GM12891 (cell line): ENCODE results near the gene MACC1.
A peak's percentile ranks its signal among the peaks of the same experiment; 100 is the strongest.
"Not testable (repeated sequence)": the region's sequence is repeated elsewhere in the genome, so short reads cannot be mapped to it uniquely, and the experiment has no call there.

Experiments
- DNase-seq: peaks from one replicate; pipeline ENCODE4 v3.0.0; 2011; ENCODE audit warnings: low spot score; ENCODE audit not compliant: insufficient read length
- FAIRE-seq: peaks from 2 replicates; lab custom pipeline; 2011; peaks lifted over from hg19 to GRCh38; lab: Jason Lieb, UNC
- PAX5 ChIP-seq: IDR thresholded peaks from 2 replicates; pipeline ENCODE4 v1.6.1; 2011; ENCODE audit warnings: low read length, moderate library complexity, mild to moderate bottlenecking; ENCODE audit not compliant: insufficient read depth, severe bottlenecking
- POLR2A ChIP-seq: IDR thresholded peaks from 2 replicates; pipeline ENCODE4 v1.6.1; 2011; ENCODE audit warnings: low read depth, low read length, control low read depth
- POLR2AphosphoS5 ChIP-seq: IDR thresholded peaks from 2 replicates; pipeline ENCODE4 v1.6.1; 2011; ENCODE audit warnings: low read depth, low read length, control low read depth
- POU2F2 ChIP-seq: IDR thresholded peaks from 2 replicates; pipeline ENCODE4 v1.6.1; 2011; ENCODE audit warnings: low read depth, mild to moderate bottlenecking, control low read depth, low read length, moderate library complexity
- SPI1 ChIP-seq: IDR thresholded peaks from 2 replicates; pipeline ENCODE4 v1.6.1; 2011; ENCODE audit warnings: low read depth, low read length, control low read depth
- TAF1 ChIP-seq: IDR thresholded peaks from 2 replicates; pipeline ENCODE4 v1.6.1; 2011; ENCODE audit warnings: low read depth, low read length, control low read depth

Gene MACC1

GRCh38 chr7:20121404-20121803 is 95.8 kb downstream of the MACC1 start:
- no peak for FAIRE-seq
- no peak for DNase-seq
- TF ChIP-seq POLR2AphosphoS5 (no peak), POLR2A (no peak), TAF1 (no peak)

GRCh38 chr7:20120611-20121168 is 96.5 kb downstream of the MACC1 start:
- DNase-seq, FAIRE-seq: not testable (repeated sequence)

- no peak for FAIRE-seq
- no peak for TF ChIP-seq POU2F2
- TF ChIP-seq POLR2A: no peak
- TF ChIP-seq TAF1: no peak
- no peak for TF ChIP-seq SPI1
- TF ChIP-seq PAX5: no peak
- TF ChIP-seq POLR2AphosphoS5: no peak
- DNase-seq: no peak
These were observed 100.3 kb downstream of the MACC1 start for GRCh38 chr7:20116869-20117268.

DNA sequence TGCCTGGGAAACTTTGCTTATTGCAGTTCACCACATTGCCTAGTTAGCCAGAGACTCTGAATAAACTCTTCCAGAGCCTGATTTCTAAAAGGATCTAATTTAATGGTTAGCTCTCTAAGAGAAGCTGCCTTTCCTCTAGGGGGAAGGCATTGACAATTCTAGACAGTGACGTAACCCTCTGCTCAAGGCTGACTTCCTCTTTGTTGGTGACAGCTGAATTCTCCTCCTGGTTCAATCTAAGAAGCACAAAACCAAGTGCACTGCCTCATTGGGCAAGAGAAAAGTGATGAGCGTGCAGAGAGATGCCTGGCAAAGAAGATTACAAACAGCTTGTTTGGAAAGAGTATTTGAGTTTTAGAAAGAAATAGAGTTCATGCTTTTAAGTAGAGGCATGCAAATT is 102.7 kb downstream of the MACC1 start:
- DNase-seq (peak; percentile 8), FAIRE-seq (peak; percentile 86)
- TF ChIP-seq SPI1 (peak; percentile 96), POU2F2 (no peak), TAF1 (no peak)

GRCh38 chr7:20113427-20114027 is 103.7 kb downstream of the MACC1 start:
- FAIRE-seq (peak; percentile 57), DNase-seq (no peak)
- no peak for TF ChIP-seq POLR2AphosphoS5
- peak; percentile 98 for TF ChIP-seq SPI1
- no peak for TF ChIP-seq PAX5

GRCh38 chr7:20112696-20113095 is 104.5 kb downstream of the MACC1 start:
- FAIRE-seq: no peak
- no peak for DNase-seq
- TF ChIP-seq POLR2AphosphoS5 (no peak), TAF1 (no peak), PAX5 (no peak), SPI1 (no peak), POU2F2 (no peak), POLR2A (no peak)

DNA sequence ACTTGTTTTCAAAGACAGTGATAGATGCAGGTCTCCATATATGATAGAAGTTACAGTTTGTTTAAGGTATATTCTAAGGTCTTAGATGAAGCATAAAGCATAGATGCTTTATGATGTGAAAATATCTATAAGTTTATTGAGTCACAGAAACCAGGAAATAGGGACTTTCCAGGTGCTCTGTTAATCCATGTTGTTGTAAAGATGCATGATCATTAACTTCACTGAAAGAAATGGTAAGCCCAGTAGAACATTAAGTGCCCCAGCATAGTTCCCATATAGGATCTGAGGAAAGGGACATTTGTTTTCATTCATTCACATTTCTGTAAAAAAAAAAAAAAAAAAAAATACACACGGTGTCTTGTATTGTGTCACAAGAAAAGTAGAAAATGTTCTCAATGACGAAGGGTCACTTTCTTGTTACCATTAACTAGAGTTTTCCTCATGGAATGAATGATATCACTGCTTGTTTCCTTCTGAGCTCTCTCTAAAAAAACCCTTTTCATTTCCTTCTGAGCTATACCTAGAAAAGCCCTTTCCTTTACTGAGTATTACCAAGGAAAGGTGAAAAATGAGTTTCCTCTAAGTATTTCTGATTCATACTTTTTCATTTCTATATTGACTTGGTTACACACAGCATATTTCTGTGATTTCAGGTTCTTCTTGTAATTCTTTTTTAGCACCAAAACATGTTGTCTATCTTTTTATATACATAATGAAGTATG is 105.2 kb downstream of the MACC1 start:
- FAIRE-seq: no peak
- TF ChIP-seq PAX5 (no peak), SPI1 (no peak), TAF1 (no peak), POLR2A (no peak), POU2F2 (no peak), POLR2AphosphoS5 (no peak)

GRCh38 chr7:20107582-20107981 is 109.6 kb downstream of the MACC1 start:
- DNase-seq (no peak), FAIRE-seq (no peak)
- TF ChIP-seq POLR2A (no peak), POU2F2 (no peak), SPI1 (no peak), PAX5 (no peak), POLR2AphosphoS5 (no peak), TAF1 (no peak)

More for the DNA sequence above, 105.2 kb downstream of the MACC1 start:
- no peak for DNase-seq

DNA sequence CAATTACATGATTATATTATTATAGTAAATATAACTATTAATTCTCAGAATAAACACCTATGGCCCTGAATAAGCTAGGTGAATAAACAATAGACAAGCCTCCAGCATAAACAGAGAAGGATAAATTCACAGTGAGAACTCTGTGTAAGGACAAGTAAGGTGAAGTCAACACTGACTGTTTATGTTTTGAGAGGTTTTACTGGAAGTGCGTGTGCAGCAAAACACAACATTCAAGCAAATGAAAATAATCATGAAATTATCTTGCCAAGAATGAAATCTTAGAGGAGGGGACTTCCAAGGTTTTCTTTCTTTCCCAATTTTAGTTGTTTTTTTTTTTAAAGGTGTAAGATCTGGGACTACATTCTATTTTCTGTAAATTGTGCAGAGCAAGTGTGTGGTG is 112.5 kb downstream of the MACC1 start:
- no peak for DNase-seq
- TF ChIP-seq POLR2A (no peak), PAX5 (no peak), TAF1 (no peak), POU2F2 (no peak), POLR2AphosphoS5 (no peak), SPI1 (no peak)
- no peak for FAIRE-seq

GRCh38 chr7:20102982-20103381 is 114.2 kb downstream of the MACC1 start:
- DNase-seq (no peak), FAIRE-seq (no peak)
- TF ChIP-seq POU2F2: no peak
- TF ChIP-seq POLR2A: no peak
- TF ChIP-seq TAF1: no peak
- no peak for TF ChIP-seq SPI1
- TF ChIP-seq POLR2AphosphoS5: no peak
- TF ChIP-seq PAX5: no peak

- no peak for FAIRE-seq
- no peak for DNase-seq
- no peak for TF ChIP-seq POLR2A
- no peak for TF ChIP-seq TAF1
- TF ChIP-seq SPI1: no peak
- TF ChIP-seq POU2F2: no peak
- TF ChIP-seq POLR2AphosphoS5: no peak
- TF ChIP-seq PAX5: no peak
These were observed 121.3 kb downstream of the MACC1 start for GRCh38 chr7:20095862-20096261.
